CD1c-positive myeloid dendritic cell (primary cell): ENCODE data around the gene MILR1.

ENCODE experiments used
- DNase-seq: peaks from one replicate; pipeline ENCODE4 v3.0.0-alpha.2; 2016; ENCODE audit errors: extremely low spot score

Gene MILR1

DNA sequence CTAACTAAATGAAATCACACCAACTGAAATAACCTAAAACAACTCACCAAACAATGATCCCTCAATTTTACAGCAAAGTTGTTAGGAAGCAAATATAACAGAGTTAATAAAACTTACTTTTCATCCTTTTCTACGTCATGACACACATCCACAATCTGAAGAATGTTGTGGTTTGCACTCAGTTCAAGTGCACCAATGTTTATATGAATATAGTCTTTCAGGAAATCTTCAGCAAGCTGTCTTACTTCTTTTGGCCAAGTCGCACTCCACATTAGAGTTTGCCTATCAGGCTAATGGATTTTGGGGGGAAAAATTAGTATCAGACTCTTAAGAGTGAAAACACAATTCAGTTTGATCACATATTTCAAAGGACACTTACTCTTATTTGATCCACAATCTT, 53.9 kb downstream of the MILR1 start:
- no peak for DNase-seq

GRCh38 chr17:64503341-64503740, 54.4 kb downstream of the MILR1 start:
- no peak for DNase-seq

DNA sequence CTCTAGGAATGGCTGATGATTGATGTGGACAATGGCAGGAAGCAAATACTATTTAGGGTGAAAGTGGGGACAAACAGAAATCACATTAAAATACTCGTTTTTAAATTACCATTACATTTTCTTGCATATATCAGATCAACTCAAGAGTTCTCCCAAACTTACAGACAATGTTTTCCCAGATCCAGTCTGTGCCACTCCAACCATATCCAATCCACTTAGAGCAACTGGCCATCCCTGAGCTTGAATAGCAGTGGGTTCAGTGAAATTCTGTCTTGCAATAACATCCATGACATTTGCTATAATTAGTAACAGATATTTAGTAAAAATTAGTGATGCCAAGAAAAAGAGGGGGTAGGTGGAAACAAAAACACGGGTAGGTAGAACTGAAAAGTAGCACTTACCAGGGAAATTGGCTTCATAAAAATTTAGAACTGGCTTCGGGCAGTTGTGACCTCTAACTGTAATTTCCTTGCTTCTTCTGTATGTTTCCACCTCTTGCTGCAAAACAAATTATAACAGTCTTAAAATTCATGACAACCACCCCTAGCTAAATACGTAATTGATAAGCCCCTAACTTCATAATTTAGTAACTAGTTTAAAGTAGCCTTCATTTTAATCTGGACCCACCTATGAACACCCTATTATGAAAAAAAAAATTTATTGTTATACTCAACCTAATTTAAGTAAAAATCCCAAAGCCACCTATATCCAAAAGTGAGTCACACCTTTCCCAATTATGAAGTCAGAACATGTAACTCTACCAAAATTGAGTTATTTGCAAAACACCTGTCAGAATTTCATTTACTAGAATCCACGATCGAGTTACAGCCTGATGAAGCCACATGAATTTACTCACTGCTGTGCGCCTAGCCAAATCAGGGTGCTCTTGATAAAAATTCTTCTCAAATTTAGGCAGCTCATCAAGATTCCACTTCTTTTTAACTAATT, 55.2 kb downstream of the MILR1 start:
- peak; percentile 8 for DNase-seq

GRCh38 chr17:64504769-64505339, 55.9 kb downstream of the MILR1 start:
- DNase-seq, result peak; percentile 28

- DNase-seq, result peak; percentile 95
Observed at GRCh38 chr17:64505340-64506200, 56.7 kb downstream of the MILR1 start.

DNA sequence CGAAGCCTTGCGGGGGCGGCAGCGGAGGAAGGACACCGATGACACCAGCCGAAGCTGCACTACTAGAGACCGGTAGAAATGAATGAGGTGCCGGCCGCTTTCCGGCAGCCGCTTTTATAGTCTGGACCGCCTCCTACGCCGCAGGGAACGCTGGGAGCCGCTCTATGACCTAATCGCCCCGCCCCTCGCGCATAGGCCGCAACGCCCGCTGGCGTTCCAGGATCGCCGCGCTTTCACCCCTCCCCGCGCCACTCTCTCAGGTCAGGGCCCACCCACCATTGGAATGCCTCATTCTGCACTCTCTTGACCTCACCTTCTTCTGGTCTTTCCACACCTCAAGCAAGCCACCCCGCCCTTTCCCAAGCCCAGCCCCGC, 57.3 kb downstream of the MILR1 start, which contains the start of gene DDX5:
Gene DDX5 (minus strand): TSS at position 89 of the 375 bp plus-strand sequence. CDS start 170 bp downstream, outside the sequence.
- peak; percentile 99 for DNase-seq

DNA sequence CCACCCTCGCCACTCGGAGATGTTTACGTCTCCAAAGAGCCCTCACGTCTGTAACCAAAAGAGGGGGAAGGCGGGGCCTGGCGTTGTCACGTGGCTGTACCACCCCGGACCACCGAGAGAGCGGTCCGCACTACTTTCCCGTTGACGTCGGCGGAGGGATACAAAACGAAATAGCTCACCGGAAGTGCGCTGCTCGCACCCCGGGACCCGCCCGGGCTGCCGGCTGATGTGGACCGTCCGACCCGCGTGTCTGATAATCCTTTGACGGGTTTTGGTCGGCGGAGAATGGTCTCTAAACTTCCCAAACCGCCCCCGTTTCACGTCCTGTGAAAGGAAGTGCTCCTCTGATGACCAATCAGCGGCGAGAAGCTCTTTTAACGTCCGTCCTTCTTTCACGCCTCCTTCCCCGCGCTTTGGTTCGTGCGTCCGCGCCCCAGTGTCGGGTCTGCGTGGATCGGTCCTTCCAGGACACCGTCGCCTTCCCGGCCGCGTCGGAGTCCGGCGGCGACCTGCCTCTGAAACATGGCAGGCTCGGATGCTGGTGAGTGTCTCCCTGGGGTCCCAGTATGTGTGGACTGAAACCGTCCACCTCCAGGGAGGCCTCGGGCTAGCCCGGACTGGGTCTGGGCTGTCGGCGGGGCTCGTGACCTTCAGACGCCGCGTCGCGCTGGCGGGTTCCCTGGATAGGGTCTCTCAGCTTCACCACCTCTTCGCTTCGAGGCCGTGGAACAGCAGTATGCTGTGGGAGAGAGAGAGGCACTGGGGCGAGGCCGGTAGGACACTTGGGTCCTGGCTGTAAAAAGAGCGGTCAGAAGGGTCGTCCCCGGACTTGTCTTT, 57.9 kb downstream of the MILR1 start, which contains the start of gene CEP95:
Gene CEP95 (plus strand): TSS at position 402 of the 837 bp plus-strand sequence. CDS start 121 bp downstream, at position 523.
- DNase-seq, result peak; percentile 97

DNA sequence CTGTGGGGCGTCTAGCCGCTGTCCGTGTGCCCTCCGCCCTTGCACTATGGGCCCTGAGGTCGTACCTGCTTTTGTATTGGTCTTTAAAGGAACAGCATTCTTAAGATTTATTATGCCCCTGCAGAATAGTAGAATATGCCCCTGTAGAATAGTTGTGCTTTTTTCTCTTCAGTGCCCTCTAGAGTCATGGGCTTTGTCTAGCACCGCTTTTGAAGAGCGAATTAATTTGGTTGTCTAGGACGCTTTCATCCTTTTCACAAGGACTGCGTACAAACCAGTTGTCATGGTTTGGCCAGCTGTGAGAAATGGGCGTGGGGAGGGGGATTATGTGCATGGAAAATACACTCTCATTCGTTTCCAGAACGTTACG, 58.5 kb downstream of the MILR1 start:
- DNase-seq, result peak; percentile 65

GRCh38 chr17:64508683-64509082, 59.8 kb downstream of the MILR1 start:
- no peak for DNase-seq

GRCh38 chr17:64509179-64509578, 60.3 kb downstream of the MILR1 start:
- no peak for DNase-seq

GRCh38 chr17:64515419-64515818, 66.5 kb downstream of the MILR1 start:
- no peak for DNase-seq

DNA sequence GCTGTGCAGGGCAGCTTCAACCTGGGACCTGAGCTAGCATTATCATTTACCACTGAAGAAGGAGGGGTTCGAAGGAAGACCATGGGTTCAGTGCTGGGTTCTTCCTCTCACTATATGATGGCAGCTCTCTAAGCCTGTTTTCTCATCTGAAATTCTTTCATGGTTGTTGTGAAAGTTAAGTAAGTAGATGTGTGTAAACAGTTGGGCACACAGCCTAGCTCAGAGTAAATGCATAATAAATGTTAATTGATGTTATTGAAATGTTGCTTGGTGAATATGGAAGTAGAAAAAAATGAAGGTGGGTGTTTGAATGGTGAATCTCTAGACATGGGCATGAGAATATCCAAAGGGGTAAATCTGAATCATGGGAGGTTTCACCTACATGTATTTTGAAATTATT, 66.9 kb downstream of the MILR1 start:
- DNase-seq, result no peak
